ENCODE measurements around the gene DNAL1.

- TF ChIP-seq CTCF (IDR thresholded peaks at IDR 0.05) (no peak), EZH2phosphoT487 (IDR thresholded peaks at IDR 0.05) (no peak), EZH2 (IDR thresholded peaks at IDR 0.05) (no peak)
These were observed 21.8 kb downstream of the DNAL1 start for GRCh38 chr14:73666583-73666982.
